Activated T-cell treated with anti-CD3 and anti-CD28 coated beads for 24 hours (primary cell): ENCODE data around the gene SMAP1.
A peak's percentile ranks its signal among the peaks of the same experiment; 100 is the strongest.

Experiments used
- DNase-seq: peaks from one replicate; pipeline ENCODE4 v3.0.0-alpha.2; 2020; ENCODE audit warnings: low read depth

SMAP1 gene

DNA sequence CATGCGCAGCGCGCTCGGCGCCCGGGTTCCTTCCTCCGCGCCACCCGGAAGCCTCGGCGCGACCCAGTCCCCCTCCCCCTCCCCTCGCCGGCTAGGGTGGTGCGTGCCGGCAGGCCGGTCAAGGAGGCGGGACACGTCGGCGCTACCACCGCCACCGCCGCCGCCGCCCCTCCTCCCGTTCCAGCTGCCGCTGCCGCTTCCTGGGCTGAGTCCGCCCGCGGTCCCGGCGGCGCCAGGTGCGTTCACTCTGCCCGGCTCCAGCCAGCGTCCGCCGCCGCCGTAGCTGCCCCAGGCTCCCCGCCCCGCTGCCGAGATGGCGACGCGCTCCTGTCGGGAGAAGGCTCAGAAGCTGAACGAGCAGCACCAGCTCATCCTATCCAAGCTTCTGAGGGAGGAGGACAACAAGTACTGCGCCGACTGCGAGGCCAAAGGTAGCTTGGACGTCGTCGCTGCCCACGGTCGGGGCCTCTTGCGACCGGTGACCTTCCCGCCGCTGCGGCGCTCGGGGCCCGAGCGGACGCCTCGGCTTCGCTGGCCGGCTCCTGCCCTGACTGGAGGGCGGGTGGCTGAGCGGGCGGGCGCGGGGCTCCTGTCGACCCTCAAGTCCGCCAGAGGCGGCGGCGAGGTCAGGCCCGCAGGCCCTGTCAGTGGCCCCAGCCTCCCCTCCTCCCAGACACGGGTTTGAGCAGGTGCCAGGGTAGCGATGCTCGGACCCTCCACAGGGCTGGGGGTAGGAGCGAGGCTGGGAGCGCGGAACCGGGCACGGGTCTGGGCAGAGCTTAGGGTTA lies at the start of gene SMAP1:
Gene SMAP1 (plus strand): TSS at position 173 of the 788 bp plus-strand sequence. CDS start 141 bp downstream, at position 314.
- DNase-seq: peak; percentile 93

GRCh38 chr6:70620746-70621145 lies 46.9 kb upstream of the SMAP1 start:
- no peak for DNase-seq

DNA sequence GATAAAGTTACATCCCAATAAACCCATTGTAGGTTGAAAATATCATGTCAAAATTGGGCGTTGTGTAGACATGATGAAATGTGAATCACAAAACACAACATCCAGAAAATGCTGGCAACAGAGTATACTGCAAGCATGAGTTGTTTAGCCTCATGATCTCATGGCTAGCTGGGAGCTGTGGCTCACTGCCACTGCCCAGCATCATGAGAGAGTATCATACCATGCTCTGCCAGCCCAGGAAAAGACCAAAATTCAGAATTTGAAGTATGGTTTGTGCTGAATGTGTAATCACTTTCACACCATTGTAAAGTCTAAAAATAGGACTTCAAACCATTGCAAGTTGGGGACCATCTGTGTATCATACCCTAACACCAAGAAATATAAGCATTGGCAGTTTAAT lies 45.2 kb upstream of the SMAP1 start:
- no peak for DNase-seq

- no peak for DNase-seq
These were observed 42.2 kb upstream of the SMAP1 start for GRCh38 chr6:70625436-70625835.

DNA sequence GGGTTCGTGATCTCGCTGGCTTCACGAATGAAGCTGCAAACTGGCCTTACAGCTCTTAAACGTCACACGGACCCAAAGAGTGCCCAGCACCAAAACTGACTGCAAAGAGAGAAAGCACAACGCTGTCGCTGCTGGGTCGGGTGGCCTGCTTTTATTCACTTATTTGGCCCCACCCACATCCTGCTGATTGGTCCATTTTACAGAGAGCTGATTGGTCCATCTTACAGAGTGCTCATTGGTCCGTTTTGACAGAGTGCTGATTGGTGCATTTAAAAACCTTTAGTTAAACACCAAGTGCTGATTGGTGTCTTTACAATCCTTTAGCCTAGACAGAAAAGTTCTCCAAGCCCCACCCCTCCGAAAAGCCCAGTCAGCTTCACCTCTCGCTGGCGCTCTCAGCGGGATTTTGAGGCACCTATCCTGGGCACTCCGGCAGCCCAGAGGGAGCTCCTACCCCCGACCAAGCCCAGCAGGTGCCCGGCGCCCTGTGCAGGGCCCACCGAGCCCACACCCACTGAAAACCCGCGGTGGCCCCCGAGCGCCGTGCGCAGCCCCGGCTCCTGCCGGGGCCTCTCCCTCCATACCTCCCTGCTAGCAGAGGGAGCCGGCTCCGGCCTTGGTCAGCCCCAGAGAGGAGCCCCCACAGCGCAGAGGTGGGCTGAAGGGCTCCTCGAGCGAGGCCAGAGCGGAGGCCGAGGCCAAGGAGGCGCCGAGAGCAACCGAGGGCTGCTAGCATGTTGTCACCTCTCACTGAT lies 40.0 kb upstream of the SMAP1 start:
- no peak for DNase-seq

- no peak for DNase-seq
These were observed 37.8 kb upstream of the SMAP1 start for GRCh38 chr6:70629929-70630328.

GRCh38 chr6:70633870-70634269 lies 33.8 kb upstream of the SMAP1 start:
- DNase-seq: no peak

GRCh38 chr6:70636596-70636995 lies 31.1 kb upstream of the SMAP1 start:
- DNase-seq: no peak

DNA sequence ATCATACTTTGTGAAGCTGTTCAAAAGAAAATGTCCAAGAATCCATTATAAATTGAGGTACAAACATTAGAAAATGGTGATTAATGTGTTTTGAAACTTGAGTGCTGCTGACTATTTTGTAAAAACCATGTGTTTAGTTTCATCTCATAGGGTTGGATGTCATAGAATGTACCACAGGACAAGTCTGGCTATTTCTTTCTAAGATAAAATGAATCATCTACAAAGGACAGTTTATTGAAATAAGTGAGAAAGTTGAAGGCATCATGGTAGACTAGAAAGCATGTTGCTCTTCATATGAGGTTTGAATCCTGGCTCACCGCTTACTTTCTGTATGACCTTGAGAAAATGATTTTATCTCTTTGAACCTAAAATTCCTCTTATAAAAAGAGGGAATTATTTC lies 29.2 kb upstream of the SMAP1 start:
- no peak for DNase-seq

- peak; percentile 10 for DNase-seq
These were observed 16.3 kb upstream of the SMAP1 start for GRCh38 chr6:70651326-70651905.

GRCh38 chr6:70652216-70652615 lies 15.5 kb upstream of the SMAP1 start:
- no peak for DNase-seq

GRCh38 chr6:70657706-70658105 lies 10.0 kb upstream of the SMAP1 start:
- DNase-seq: no peak

GRCh38 chr6:70663881-70664466 lies 3.7 kb upstream of the SMAP1 start:
- DNase-seq: no peak

DNA sequence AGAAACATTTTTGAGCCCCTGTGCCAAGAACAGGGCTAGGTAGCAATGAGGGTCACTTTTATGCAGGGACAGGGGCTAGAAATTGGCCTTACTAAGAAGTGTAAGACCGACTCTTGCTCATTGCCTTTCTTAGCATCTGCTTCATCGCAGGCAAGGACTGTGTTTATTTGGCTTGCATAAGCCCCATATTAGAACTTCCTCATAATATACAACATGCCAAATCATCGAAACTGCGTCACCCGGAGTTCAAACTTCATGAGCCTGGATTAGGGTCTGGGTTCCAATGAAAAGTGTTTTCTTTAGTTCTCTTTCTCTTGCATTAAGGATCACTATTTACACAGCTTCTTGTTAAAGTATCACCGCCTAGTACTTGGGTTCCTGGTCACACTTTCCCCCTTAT lies 977 bp upstream of the SMAP1 start:
- DNase-seq: no peak

DNA sequence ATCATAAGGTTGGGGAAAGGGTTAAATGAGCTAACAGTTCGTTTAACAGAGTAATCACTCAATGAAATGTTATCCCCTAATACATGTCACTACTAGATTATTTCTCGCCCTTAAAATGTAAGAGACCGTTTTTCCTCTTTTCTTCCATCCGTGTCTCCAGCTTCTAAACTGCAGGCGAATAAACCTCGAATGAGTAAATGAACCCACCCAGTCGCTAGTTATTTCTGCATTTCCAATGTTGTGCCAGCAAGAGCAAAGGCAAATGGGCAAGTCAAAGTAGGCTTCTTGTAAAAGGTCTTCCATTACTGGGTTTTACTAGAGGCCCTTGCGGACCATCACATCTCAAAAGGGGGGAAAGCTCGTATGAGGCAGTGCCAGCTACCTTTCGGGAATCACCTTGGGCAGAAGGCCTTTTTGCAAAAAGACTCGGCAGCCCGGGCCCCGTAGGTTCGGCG lies 400 bp upstream of the SMAP1 start:
- DNase-seq: no peak

GRCh38 chr6:70668499-70668812 lies 773 bp downstream of the SMAP1 start:
- DNase-seq: no peak

- DNase-seq: no peak
These were observed 1.4 kb downstream of the SMAP1 start for GRCh38 chr6:70669133-70669532.

- DNase-seq: no peak
These were observed 4.9 kb downstream of the SMAP1 start for GRCh38 chr6:70672549-70672948.

DNA sequence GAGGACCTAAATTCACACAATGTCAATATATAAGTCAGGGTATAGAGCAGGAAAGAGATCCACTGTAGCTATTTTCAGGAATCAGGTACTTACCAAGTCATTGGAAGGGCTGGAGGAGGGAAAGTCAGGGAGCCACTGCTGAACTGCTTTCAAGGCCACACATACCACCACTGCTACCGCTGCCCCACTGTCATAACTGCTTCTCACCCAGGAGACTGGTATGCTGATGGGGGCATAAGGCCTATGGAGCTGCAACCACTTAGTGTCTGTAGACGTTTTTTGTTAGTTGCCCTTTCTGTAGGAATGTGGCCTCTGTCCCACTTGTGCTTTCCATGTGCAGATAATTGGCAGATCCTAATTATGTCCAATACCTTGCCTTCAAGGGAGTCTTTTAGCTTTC lies 5.4 kb downstream of the SMAP1 start:
- no peak for DNase-seq

DNA sequence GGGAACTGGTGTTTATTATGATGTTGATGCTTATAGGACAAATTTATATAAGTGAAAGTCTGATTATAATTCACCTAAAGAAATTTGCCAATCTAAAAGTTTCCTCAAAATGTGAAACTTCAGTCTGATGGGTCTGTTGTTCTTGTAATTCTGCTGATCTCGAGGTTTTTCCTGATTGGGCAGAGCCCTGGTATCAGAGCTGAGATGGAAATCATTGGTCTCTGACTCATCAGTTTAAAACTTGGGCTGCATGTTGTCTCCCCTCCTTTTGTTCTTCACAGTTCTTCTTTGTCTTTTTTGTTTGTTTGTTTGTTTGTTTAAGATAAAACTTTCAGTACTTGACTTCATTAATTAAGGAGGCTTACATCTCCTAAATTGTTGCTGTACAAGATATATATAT lies 5.9 kb downstream of the SMAP1 start:
- DNase-seq: no peak

DNA sequence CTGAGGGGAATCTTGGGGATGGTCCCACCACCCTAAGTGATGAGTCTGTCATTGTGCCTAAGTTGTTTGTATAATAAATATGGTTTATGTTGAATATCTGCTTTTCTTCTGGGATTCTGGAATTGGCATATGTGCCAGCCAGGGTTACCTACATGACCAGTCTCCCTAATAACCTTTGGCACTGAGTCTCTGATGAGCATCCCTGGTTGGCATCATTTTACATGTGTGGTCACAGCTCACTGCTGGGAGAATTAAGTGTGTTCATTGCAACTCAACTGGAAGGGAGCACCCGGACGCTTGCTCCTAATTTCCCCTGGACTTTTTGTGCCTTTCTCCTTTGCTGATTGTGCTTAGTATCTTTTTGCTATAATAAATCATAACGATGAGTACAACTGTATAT lies 8.1 kb downstream of the SMAP1 start:
- no peak for DNase-seq

GRCh38 chr6:70676821-70677220 lies 9.1 kb downstream of the SMAP1 start:
- no peak for DNase-seq

DNA sequence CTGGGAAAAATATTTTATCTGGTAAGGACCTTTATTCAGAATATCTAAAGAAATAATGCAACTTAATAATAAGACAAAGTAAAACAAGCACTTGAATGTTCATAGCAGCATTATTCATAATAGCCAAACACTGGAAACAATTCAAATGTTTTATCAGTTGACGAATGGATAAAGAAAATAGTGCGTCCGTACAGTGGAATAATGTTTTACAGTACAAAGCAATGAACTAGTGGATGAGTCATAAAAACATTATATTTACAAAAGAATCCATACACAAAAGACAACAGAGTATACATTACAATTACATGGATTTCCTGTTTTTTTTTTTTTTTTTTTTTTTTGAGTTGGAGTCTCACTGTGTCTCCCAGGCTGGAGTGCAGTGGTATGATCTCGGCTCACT lies 12.7 kb downstream of the SMAP1 start:
- DNase-seq: no peak
